Tibial nerve (tissue), 4 donors: Measurements from ENCODE around the gene NFS1.

Experiments
- CTCF ChIP-seq, 5 experiments: fragments of 200-600 bp in 3 of 5; fragments of 450-650 bp in 2 of 5; sonication (generic) in 3 of 5; IDR thresholded peaks; one replicate each; pipeline ENCODE4 v1.5.1; 2016 to 2019; ENCODE audit warnings: antibody characterized with exemption in 5 of 5, mild to moderate bottlenecking in 3 of 5, moderate library complexity in 2 of 5
- EP300 ChIP-seq, 2 donors: sonication (generic); formaldehyde crosslinking; IDR thresholded peaks; one replicate each; pipeline ENCODE4 v1.6.1; 2017; ENCODE audit warnings: antibody characterized with exemption in 2 of 2, mild to moderate bottlenecking in 1 of 2
- POLR2A ChIP-seq, 2 donors: fragments of 450-650 bp; IDR thresholded peaks; one replicate each; pipeline ENCODE4 v1.6.1; 2017; ENCODE audit warnings: antibody characterized with exemption in 2 of 2, mild to moderate bottlenecking in 2 of 2, moderate library complexity in 2 of 2

GRCh38 chr20:35729836-35730582 lies 30.9 kb upstream of the NFS1 start:
- TF ChIP-seq CTCF (IDR thresholded peaks at IDR 0.05) (no peak), POLR2A (IDR thresholded peaks at IDR 0.05) (no peak), EP300 (IDR thresholded peaks at IDR 0.05) (no peak)
